Liver (tissue), 9 donors: Measurements from ENCODE around the gene ZNRD2. TPM values are rescaled to one million over a fixed set of nuclear protein-coding genes. Genes with fewer than 3 reads are reported as not detected.

ENCODE experiments used
- DNase-seq: peaks from one replicate; pipeline ENCODE4 v3.0.0-alpha.2; 2017; ENCODE audit warnings: low spot score
- H3K27ac ChIP-seq, 2 donors: one replicate each; pipeline ENCODE4 v1.7.0; 2013; ENCODE audit warnings: inconsistent platforms in 2 of 2, low read length in 2 of 2, control low read depth in 1 of 2, low read depth in 1 of 2, mild to moderate bottlenecking in 1 of 2
- H3K27me3 ChIP-seq, 4 donors: one replicate each; pipeline versions ENCODE4 v1.6.1 to v1.7.0; 2013; ENCODE audit warnings: low read length in 3 of 4, inconsistent platforms in 1 of 4, mild to moderate bottlenecking in 1 of 4, moderate library complexity in 1 of 4; ENCODE audit not compliant: control insufficient read depth in 4 of 4, insufficient read depth in 4 of 4
- H3K36me3 ChIP-seq, 4 donors: one replicate each; pipeline versions ENCODE4 v1.6.1 to v1.7.0; 2013; ENCODE audit warnings: low read length in 3 of 4, mild to moderate bottlenecking in 3 of 4, low read depth in 1 of 4, moderate library complexity in 1 of 4; ENCODE audit not compliant: control insufficient read depth in 4 of 4, insufficient read depth in 3 of 4
- H3K4me1 ChIP-seq, 4 donors: one replicate each; pipeline versions ENCODE4 v1.6.1 to v1.7.0; 2013; ENCODE audit warnings: low read length in 3 of 4, mild to moderate bottlenecking in 3 of 4, moderate library complexity in 1 of 4; ENCODE audit not compliant: control insufficient read depth in 4 of 4, insufficient read depth in 4 of 4
- H3K4me3 ChIP-seq, 3 donors: one replicate each; pipeline versions ENCODE4 v1.6.1 to v1.7.0; 2013; ENCODE audit warnings: low read length in 3 of 3, control low read depth in 1 of 3, low read depth in 1 of 3, mild to moderate bottlenecking in 1 of 3
- H3K9ac ChIP-seq, 2 donors: one replicate each; pipeline ENCODE4 v1.7.0; 2013; ENCODE audit warnings: low read length in 2 of 2, mild to moderate bottlenecking in 2 of 2, moderate library complexity in 2 of 2, control low read depth in 1 of 2, low read depth in 1 of 2
- H3K9me3 ChIP-seq, 4 donors: one replicate each; pipeline versions ENCODE4 v1.6.1 to v1.7.0; 2013; ENCODE audit warnings: low read length in 3 of 4; ENCODE audit not compliant: control insufficient read depth in 4 of 4
- EGR1 ChIP-seq, 2 donors: IDR thresholded peaks; 2 replicates each; pipeline ENCODE4 v1.6.1; 2016 to 2018; ENCODE audit warnings: antibody characterized with exemption in 2 of 2, low read depth in 2 of 2
- FOXA1 ChIP-seq: IDR thresholded peaks from 2 replicates; pipeline ENCODE4 v1.6.1; 2016; ENCODE audit warnings: antibody characterized with exemption
- FOXA2 ChIP-seq: IDR thresholded peaks from 2 replicates; pipeline ENCODE4 v1.6.1; 2016; ENCODE audit warnings: antibody characterized with exemption
- GABPA ChIP-seq, 2 donors: IDR thresholded peaks in 1 of 2; conservative IDR thresholded peaks in 1 of 2; 2 replicates each; pipeline ENCODE4 v1.6.1; 2016; ENCODE audit warnings: antibody characterized with exemption in 2 of 2, mild to moderate bottlenecking in 1 of 2, moderate library complexity in 1 of 2
- HNF4A ChIP-seq, 2 donors: conservative IDR thresholded peaks; 2 replicates each; pipeline ENCODE4 v1.6.1; 2016; ENCODE audit warnings: antibody characterized with exemption in 2 of 2, mild to moderate bottlenecking in 2 of 2
- HNF4G ChIP-seq: IDR thresholded peaks from 2 replicates; pipeline ENCODE4 v1.6.1; 2016; ENCODE audit warnings: antibody characterized with exemption
- NR2F2 ChIP-seq: IDR thresholded peaks from 2 replicates; pipeline ENCODE4 v1.6.1; 2016; ENCODE audit warnings: antibody characterized with exemption
- RAD21 ChIP-seq, 2 donors: IDR thresholded peaks; 2 replicates each; pipeline ENCODE4 v1.6.1; 2016; ENCODE audit warnings: antibody characterized with exemption in 2 of 2, mild to moderate bottlenecking in 2 of 2
- RXRA ChIP-seq, 2 donors: IDR thresholded peaks; 2 replicates each; pipeline ENCODE4 v1.6.1; 2017 to 2018; ENCODE audit warnings: antibody characterized with exemption in 2 of 2, mild to moderate bottlenecking in 1 of 2
- SP1 ChIP-seq: IDR thresholded peaks from 2 replicates; pipeline ENCODE4 v1.6.1; 2018; ENCODE audit warnings: antibody characterized with exemption, mild to moderate bottlenecking
- TAF1 ChIP-seq: conservative IDR thresholded peaks from 2 replicates; pipeline ENCODE4 v1.6.1; 2016; ENCODE audit warnings: antibody characterized with exemption, mild to moderate bottlenecking
- YY1 ChIP-seq: IDR thresholded peaks from 2 replicates; pipeline ENCODE4 v1.6.1; 2016; ENCODE audit warnings: antibody characterized with exemption, mild to moderate bottlenecking
- WGBS: extraction: QIAGEN DNeasy Blood & Tissue Kit; methylation state at CpG from one replicate; pipeline ENCODE4 v1.1.7; 2013; 5-methylcytosine and 5-hydroxymethylcytosine counted together
- polyA plus RNA-seq, 2 donors: library from polyadenylated mRNA; stranded (reverse) in 1 of 2; unstranded in 1 of 2; fragments of 200-250 nt in 1 of 2; fragments of >200 nt in 1 of 2; fragmentation: Nextera tagmentation in 1 of 2; extraction: Ambion mirVana in 1 of 2; gene quantifications; one replicate each; pipeline versions ENCODE4 v1.2.1 to v1.2.3, GENCODE V29; 2013 to 2015
- total RNA-seq, 2 donors: library from RNA; depleted of rRNA; stranded (reverse); fragments of >200 nt; gene quantifications; one replicate each; pipeline ENCODE4 v1.2.3, GENCODE V29; 2014
- TF ChIP-seq, protein P1 (sequence below): IDR thresholded peaks from 2 replicates; pipeline ENCODE4 v1.6.1; 2016; ENCODE audit warnings: antibody characterized with exemption
- TF ChIP-seq, protein P2 (sequence below): fragments of 150-350 bp; IDR thresholded peaks from 2 replicates; pipeline ENCODE4 v1.5.1; 2017; ENCODE audit warnings: improper control_type of control experiment, low read depth, low read length; ENCODE audit not compliant: missing input control
- TF ChIP-seq, protein P3 (sequence below): IDR thresholded peaks from 2 replicates; pipeline ENCODE4 v1.6.1; 2016; ENCODE audit warnings: antibody characterized with exemption
- TF ChIP-seq, protein P4 (sequence below): IDR thresholded peaks from 2 replicates; pipeline ENCODE4 v1.6.1; 2016; ENCODE audit warnings: antibody characterized with exemption, mild to moderate bottlenecking
- TF ChIP-seq, protein P5 (sequence below): IDR thresholded peaks from 2 replicates; pipeline ENCODE4 v1.6.1; 2016; ENCODE audit warnings: antibody characterized with exemption
- donor health status: healthy.
- donor health status: healthy.
- donor health status: healthy.
- donor health status: healthy.
- donor health status: healthy.

Gene ZNRD2
- total and polyA plus RNA-seq, 4 donors: 18.2 to 39.5 (median 28.0) TPM

DNA sequence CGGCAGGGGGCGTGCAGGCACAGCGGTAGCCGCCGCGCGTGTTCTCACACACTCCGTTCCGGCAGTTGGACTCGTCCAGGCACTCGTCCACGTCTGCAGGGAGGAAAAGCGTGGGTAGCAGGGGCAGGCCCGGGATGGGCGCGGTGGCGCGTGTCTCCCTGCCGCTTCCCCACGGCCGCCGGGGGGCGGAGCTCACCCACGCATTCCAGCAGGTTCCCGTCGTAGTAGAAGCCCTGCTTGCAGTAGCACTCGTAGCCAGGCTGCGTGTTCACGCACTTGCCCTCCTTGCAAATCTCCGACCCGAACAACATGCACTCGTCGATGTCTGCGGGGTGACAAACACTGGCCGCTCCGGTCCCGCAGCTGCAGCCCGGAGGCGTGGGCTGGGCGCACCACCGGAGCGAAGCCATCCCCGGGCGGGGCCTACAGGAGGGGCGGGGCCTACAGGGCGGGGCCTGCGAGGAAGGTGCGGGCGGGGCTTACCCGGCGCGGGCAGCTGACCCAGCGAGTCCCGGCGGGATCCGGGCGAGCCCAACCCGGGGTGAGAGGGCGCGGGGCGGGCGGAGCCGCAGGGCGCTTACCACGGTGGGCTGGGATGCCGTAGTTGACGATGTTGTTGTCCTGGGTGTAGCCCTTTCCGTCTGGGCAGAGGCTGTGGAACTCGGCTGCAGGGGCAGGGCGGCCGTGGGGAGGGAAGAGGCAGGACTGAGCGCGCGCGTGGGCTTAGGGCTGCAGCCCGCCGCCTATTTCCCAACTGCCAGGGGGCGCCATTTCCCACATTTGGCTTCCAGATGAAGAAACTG is 29.8 kb upstream of the ZNRD2 start:
- H3K36me3 ChIP-seq: peaks cover 3 to 18% (median 11%) of the 10 kb centered on the region in 4 donors
- peak; percentile 98 for DNase-seq
- H3K4me1 ChIP-seq: peaks cover 9 to 33% (median 21%) of the 10 kb centered on the region in 4 donors
- TF ChIP-seq, protein P1, sequence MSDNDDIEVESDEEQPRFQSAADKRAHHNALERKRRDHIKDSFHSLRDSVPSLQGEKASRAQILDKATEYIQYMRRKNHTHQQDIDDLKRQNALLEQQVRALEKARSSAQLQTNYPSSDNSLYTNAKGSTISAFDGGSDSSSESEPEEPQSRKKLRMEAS: no peak
- TF ChIP-seq TAF1: no peak
- TF ChIP-seq, protein P2, sequence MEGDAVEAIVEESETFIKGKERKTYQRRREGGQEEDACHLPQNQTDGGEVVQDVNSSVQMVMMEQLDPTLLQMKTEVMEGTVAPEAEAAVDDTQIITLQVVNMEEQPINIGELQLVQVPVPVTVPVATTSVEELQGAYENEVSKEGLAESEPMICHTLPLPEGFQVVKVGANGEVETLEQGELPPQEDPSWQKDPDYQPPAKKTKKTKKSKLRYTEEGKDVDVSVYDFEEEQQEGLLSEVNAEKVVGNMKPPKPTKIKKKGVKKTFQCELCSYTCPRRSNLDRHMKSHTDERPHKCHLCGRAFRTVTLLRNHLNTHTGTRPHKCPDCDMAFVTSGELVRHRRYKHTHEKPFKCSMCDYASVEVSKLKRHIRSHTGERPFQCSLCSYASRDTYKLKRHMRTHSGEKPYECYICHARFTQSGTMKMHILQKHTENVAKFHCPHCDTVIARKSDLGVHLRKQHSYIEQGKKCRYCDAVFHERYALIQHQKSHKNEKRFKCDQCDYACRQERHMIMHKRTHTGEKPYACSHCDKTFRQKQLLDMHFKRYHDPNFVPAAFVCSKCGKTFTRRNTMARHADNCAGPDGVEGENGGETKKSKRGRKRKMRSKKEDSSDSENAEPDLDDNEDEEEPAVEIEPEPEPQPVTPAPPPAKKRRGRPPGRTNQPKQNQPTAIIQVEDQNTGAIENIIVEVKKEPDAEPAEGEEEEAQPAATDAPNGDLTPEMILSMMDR: peak; percentile 77
- TF ChIP-seq EGR1 (IDR thresholded peaks at IDR 0.05; ENCODE audit: low read depth in 2 of 2): peak; percentile 55 to 66
- TF ChIP-seq, protein P3, sequence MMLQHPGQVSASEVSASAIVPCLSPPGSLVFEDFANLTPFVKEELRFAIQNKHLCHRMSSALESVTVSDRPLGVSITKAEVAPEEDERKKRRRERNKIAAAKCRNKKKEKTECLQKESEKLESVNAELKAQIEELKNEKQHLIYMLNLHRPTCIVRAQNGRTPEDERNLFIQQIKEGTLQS: no peak
- TF ChIP-seq FOXA1: no peak
- peak in 1 of 2 donors; percentile 34 for TF ChIP-seq GABPA (IDR thresholded peaks at IDR 0.05 in 1 of 2, conservative IDR thresholded peaks at IDR 0.05 in 1 of 2)
- TF ChIP-seq NR2F2: no peak
- TF ChIP-seq SP1: peak; percentile 31
- TF ChIP-seq, protein P4, sequence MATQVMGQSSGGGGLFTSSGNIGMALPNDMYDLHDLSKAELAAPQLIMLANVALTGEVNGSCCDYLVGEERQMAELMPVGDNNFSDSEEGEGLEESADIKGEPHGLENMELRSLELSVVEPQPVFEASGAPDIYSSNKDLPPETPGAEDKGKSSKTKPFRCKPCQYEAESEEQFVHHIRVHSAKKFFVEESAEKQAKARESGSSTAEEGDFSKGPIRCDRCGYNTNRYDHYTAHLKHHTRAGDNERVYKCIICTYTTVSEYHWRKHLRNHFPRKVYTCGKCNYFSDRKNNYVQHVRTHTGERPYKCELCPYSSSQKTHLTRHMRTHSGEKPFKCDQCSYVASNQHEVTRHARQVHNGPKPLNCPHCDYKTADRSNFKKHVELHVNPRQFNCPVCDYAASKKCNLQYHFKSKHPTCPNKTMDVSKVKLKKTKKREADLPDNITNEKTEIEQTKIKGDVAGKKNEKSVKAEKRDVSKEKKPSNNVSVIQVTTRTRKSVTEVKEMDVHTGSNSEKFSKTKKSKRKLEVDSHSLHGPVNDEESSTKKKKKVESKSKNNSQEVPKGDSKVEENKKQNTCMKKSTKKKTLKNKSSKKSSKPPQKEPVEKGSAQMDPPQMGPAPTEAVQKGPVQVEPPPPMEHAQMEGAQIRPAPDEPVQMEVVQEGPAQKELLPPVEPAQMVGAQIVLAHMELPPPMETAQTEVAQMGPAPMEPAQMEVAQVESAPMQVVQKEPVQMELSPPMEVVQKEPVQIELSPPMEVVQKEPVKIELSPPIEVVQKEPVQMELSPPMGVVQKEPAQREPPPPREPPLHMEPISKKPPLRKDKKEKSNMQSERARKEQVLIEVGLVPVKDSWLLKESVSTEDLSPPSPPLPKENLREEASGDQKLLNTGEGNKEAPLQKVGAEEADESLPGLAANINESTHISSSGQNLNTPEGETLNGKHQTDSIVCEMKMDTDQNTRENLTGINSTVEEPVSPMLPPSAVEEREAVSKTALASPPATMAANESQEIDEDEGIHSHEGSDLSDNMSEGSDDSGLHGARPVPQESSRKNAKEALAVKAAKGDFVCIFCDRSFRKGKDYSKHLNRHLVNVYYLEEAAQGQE: no peak
- TF ChIP-seq RXRA (IDR thresholded peaks at IDR 0.05): no peak
- no peak for TF ChIP-seq HNF4G
- peak; percentile 80 to 83 for TF ChIP-seq RAD21 (IDR thresholded peaks at IDR 0.05)
- TF ChIP-seq YY1: no peak
- TF ChIP-seq, protein P5, sequence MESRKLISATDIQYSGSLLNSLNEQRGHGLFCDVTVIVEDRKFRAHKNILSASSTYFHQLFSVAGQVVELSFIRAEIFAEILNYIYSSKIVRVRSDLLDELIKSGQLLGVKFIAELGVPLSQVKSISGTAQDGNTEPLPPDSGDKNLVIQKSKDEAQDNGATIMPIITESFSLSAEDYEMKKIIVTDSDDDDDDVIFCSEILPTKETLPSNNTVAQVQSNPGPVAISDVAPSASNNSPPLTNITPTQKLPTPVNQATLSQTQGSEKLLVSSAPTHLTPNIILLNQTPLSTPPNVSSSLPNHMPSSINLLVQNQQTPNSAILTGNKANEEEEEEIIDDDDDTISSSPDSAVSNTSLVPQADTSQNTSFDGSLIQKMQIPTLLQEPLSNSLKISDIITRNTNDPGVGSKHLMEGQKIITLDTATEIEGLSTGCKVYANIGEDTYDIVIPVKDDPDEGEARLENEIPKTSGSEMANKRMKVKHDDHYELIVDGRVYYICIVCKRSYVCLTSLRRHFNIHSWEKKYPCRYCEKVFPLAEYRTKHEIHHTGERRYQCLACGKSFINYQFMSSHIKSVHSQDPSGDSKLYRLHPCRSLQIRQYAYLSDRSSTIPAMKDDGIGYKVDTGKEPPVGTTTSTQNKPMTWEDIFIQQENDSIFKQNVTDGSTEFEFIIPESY: no peak
- no peak for TF ChIP-seq FOXA2
- TF ChIP-seq HNF4A (conservative IDR thresholded peaks at IDR 0.05): no peak
- no peaks in the 10 kb centered on the region for H3K27me3 ChIP-seq
- peak overlapping the region in 1 of 2 donors; percentile 15 for H3K9ac ChIP-seq
- H3K9me3 ChIP-seq: no peaks in the 10 kb centered on the region
- peak overlapping the region; percentile 74 to 84 for H3K27ac ChIP-seq
- WGBS: under 1% methylated on average over 78 of the region's 78 CpGs
- H3K4me3 ChIP-seq: peak overlapping the region; percentile 50 to 56 (median 51)
